ENCODE results near the gene HCFC2.
"Not testable (repeated sequence)": the region's sequence is repeated elsewhere in the genome, so short reads cannot be mapped to it uniquely, and the experiment has no call there.

HCFC2 gene

GRCh38 chr12:104057771-104058197 lies 6.5 kb upstream of the HCFC2 start:
- DNase-seq (ENCODE audit: low spot score), result no peak

DNA sequence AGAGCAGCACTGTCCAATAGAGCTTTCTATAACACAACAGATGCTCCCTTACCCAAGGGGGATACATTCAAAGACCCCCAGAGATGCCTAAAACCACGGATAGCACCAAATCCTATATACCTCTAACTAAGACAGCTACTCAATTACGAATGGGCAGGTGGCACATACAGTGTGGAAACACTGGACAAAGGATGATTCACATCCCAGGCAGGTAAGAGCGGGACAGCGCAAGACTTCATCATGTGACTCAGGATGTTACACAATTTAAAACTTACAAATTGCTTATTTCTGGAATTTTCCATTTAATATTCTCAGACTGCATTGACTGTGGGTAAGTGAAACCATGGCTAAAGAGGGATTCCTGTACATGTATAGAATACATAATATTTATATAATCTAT lies 5.5 kb upstream of the HCFC2 start:
- DNase-seq (ENCODE audit: low spot score), result no peak

DNA sequence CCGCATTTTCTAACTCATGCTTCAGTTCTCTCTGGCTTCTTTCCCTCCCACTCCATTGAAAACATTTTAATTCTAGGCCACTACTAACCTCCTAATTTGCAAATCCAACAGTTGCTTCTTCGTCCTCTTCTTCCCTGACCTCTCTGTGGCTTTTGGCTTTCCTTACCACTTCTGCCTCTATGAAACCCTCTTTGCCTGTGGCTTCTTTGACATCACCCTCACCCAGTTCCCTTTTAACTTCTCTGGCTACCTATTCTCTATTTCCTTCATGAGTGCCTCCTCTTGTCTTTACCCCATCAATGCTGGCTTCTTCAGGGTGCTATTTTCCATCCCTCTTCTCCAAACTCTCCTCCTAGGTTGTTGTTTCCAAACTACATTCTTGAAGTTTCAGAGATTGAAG lies 4.4 kb upstream of the HCFC2 start:
- no peak for DNase-seq (ENCODE audit: low spot score)

- DNase-seq (ENCODE audit: low spot score), result no peak
Measured at GRCh38 chr12:104060791-104061190, 3.5 kb upstream of the HCFC2 start.

DNA sequence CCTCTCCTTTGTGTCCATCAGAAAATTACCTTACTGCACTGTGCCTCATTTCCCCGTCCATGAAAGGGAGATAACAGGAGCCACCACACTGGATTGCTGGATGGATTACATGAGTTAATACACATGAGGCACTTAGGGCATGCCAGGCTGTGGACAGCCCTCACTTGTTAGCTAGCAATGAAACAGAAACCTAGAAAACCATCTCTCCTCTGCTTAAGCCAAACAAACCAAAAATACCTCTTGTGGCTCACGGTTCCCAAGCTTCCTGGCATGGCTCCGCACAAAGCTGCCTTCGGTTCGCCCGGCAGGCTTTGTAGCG lies 660 bp upstream of the HCFC2 start:
- DNase-seq (ENCODE audit: low spot score), result no peak

- DNase-seq (ENCODE audit: low spot score), result no peak
Measured at GRCh38 chr12:104064842-104065427, 604 bp downstream of the HCFC2 start.

- no peak for DNase-seq (ENCODE audit: low spot score)
Measured at GRCh38 chr12:104072099-104072498, 7.8 kb downstream of the HCFC2 start.

DNA sequence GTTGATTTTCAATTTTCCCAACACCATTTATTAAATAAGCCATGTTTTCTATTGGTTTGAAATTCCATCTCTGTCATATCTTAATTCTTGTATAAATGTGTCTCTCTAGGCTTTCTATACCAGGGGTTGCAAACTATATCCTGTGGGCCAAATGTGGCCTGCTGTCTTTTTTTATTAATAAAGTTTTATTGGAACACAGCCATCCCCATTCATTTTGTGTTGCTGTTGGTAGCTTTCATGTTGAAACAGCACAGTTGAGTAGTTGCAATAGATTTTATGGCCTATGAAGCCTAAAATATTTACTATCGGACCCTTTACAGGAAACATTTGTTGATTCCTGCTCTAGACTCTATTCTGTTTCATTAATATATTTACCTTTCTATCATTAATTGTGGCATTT lies 9.4 kb downstream of the HCFC2 start:
- DNase-seq (ENCODE audit: low spot score), result no peak

GRCh38 chr12:104079024-104079423 lies 14.7 kb downstream of the HCFC2 start:
- DNase-seq (ENCODE audit: low spot score), result no peak

GRCh38 chr12:104080764-104081163 lies 16.4 kb downstream of the HCFC2 start:
- DNase-seq (ENCODE audit: low spot score), result no peak

- DNase-seq (ENCODE audit: low spot score), result no peak
Measured at GRCh38 chr12:104083769-104084475, 19.6 kb downstream of the HCFC2 start.

DNA sequence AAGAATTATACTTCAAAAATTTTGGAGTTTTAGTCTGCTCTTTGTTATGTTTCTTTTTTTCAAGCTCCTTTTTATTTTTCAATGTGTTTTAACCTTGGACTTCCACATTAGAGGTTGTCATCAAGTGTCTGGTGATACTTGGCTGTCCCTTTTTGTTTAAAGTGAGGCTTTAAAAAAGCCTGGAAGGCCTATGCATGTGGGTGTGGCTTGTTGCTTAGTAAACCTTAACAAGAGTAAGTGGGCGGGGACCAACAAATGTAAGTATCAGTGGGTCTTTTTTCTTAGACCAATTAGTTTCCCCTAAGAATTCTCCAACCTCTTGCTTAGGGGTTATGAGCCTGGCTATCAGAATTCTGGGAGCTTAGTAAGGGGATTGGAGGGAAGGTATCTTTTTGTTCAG lies 26.4 kb downstream of the HCFC2 start:
- DNase-seq (ENCODE audit: low spot score), result no peak

GRCh38 chr12:104091136-104091535 lies 26.8 kb downstream of the HCFC2 start:
- DNase-seq (ENCODE audit: low spot score), result no peak

DNA sequence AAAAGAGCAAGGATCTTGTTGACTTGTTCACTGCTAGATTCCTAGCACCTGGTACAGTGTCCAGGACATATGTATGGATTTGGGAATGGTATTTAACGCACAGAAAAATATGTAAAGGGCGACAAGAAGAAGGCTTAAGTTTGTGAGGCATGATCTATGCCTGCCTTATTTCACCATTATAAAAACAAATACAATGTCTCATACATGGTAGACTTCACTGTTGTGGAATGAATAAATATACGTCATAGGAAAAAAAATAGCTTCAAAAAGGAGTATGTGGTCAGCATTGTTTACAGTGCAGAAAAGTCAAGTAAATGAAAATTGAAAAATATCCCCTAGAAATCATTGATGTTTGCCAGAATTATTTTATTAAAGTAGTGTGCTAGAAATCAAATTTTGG lies 30.0 kb downstream of the HCFC2 start:
- no peak for DNase-seq (ENCODE audit: low spot score)

DNA sequence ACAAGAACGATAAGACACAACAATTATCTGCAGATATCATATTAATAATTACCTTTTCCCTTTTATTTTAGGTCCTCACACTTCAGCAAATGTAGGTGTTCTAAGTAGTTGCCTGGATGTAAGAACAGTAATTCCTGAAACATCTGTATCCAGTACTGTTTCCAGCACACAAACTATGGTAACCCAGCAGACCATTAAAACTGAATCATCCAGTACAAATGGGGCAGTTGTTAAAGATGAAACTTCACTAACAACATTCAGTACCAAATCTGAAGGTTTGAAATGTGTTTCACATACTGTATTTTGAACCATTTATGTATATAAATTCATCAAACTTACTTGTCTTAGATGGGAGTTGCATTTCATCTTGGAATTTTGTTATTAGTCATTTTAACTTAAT lies 31.0 kb downstream of the HCFC2 start:
- DNase-seq (ENCODE audit: low spot score), result no peak

DNA sequence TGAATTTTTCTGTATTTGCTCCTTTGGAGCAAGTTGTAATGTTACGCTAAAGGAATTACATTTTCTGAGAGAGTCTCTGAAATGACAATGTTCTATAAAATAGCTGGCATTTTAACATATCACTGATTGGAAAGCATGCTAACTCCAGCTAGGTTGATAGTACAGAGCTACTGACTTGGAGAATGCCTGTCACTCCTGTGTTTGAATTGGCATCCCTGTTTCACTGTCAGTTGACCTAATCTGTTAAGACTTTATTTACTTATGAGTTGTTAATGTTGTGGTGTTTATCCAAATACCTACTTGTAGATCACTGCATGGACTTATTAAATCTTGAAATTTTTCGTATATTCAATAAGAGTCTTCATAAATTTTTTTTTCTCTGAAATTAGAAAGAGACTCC lies 33.6 kb downstream of the HCFC2 start:
- no peak for DNase-seq (ENCODE audit: low spot score)

DNA sequence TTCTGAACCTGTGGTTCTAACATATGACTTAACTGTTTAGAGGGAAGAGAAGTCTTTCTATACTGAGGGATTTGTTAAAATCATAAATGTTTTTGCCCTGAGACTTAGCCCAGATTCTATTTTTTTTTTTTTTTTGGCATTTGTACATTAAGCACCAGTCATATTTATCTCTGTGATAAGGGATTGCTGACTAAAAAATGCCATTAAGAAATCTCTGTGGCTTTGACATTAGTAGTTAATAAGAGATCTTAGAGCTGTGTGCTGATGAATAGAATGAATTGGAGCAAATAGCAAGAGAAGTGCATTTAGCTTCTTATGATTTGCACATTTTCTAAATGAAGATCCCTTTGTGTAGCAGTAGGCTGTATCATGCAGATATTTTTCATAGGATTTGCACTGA lies 41.1 kb downstream of the HCFC2 start:
- DNase-seq (ENCODE audit: low spot score), result no peak

GRCh38 chr12:104106965-104107364 lies 42.6 kb downstream of the HCFC2 start:
- DNase-seq (ENCODE audit: low spot score), result no peak

GRCh38 chr12:104108755-104109445 lies 44.6 kb downstream of the HCFC2 start:
- DNase-seq (ENCODE audit: low spot score), result peak; percentile 81

DNA sequence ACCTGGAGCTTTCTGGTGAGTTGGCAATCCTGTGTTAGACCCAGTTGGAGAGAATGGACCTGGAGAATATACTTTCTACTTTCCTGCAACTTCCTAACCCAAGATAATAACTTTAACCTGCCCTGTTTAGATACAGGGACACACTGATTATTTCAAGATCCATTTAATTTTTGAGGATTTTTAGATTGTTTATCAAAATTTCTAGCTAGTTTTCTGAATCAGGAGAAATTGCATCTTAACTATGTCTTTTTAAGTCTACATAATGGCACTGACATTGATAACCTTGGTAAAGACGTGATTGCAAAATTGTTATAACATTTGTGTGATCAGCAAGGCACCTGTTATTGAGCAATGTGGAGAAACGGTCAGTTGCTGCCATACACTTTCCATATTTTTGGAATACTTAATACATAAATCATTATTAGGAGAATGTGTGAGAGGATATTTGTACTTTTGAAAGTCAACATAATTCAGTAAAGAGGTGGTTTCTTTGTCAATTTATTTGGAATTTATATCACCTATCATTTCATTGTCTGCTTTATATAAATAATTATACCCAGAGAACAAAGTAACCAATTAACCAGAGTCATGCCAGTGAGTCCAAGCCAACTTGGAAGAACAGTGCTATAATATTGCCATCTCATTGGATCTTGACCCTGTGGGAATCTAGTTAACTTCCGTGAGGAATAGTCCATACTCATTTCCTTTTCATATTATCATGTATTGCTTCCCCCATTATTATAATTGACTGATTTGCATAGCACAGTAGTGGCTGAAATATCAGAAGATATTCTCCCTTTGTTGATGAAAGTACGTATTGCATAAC lies 45.3 kb downstream of the HCFC2 start:
- DNase-seq (ENCODE audit: low spot score), result no peak

DNA sequence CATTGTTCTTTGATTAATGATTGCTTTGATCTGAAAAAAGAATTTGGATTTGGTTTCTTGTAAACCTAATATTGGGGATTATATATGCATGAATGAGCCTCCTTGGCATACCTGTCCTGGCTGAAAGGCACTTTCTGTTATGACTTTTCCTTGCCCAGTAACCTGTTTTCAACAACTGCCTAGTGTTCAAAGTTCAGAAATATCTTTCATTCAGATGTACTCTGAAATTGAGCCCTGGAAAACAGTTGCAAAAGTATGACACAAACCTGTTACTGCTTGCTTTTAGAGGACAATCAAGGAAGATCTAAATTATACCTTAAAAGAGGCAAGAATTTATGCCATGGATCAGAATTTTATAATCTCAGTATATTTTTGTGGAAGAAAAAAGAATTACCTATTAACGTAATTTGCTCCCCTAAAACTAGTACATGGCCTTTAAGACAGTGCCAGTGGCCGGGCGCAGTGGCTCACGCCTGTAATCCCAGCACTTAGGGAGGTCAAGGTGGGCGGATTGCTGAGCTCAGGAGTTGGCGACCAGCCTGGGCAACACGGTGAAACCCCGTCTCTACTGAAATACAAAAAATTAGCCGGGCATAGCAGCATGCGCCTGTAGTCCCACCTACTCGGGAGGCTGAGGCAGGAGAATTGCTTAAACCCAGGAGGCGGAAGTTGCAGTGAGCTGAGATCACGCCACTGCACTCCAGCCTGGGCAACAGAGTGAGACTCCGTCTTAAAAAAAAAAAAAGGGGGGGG lies 50.7 kb downstream of the HCFC2 start:
- DNase-seq (ENCODE audit: low spot score), result not testable (repeated sequence)

GRCh38 chr12:104115587-104115975 lies 51.2 kb downstream of the HCFC2 start:
- DNase-seq (ENCODE audit: low spot score), result no peak
